ENCODE results near the gene PDE10A.
"Not testable (repeated sequence)": the region's sequence is repeated elsewhere in the genome, so short reads cannot be mapped to it uniquely, and the experiment has no call there.

Gene PDE10A

DNA sequence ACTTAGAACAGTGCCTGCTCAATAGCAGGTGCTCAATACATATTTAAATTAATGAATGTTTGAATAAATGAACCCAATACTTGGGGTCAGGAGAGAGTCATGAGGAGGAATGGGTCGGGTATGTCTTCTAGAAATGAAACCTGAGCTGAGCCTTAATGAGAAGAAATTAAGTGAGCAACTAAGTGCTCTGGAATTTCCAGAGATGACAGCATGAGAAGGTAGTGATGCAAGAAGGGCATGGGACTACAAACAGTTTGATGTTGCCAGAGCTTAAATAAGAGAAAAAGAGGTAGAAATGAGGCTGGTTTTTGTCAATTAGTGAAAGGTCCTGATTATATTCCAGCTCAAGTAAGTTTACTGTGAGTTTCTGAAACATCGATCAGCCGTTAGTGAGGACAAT, 82.9 kb downstream of the PDE10A start:
- no peak for DNase-seq

DNA sequence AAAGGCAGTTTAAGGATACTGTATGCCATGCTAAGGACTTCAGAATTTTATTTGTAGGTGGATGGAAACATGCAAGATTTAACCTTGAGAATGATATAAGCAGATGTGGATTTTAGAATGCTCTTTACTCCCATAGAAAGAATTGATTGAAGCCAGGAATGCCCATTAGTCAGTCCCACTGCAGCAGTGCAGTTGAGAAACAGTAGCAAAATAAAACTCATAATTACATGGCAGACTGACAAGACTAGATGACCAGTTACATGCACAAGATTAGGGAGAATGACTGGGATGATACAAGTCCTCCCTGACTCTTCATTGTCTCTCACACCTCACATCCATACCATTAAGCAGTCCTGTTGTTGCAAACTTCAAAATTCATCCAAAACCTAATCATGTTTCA, 83.9 kb downstream of the PDE10A start:
- no peak for DNase-seq

DNA sequence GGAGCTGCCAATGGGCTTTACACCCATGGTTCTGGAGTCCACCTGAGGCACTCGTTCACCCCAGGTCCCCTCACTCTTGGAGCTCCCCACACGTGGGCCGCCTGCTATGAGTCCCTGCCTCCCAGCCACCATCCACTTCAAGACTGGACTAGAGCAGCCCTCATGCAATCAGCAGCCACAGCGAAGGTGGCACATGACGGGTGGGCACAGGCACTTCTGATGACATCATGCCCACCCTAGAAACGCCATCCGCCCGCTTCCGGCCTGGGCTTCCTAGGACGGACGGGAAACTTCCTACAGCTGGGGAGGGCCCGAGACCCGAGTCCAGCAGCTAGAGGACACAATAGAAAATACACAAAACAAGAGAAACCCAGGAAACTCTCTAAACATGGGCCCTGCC, 85.5 kb downstream of the PDE10A start:
- no peak for DNase-seq

DNA sequence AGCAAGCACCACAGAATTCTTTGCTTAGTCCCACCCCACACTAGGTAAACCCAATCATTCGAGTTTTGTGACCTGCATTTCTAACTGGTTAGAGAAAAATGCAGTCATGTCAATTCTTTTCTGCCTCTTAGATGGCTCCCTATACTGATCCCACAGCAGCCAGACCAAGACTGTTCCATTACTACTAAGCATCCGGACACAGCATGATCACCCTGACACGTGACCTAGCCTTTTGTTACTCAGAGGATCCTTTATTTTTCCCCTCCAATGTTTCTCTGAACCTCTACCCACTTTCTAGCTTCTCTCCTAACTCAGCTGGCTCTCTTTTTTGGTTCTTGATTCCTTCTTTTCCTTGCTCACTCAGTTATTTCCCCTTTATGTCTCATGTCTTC, 87.9 kb downstream of the PDE10A start:
- DNase-seq = no peak

DNA sequence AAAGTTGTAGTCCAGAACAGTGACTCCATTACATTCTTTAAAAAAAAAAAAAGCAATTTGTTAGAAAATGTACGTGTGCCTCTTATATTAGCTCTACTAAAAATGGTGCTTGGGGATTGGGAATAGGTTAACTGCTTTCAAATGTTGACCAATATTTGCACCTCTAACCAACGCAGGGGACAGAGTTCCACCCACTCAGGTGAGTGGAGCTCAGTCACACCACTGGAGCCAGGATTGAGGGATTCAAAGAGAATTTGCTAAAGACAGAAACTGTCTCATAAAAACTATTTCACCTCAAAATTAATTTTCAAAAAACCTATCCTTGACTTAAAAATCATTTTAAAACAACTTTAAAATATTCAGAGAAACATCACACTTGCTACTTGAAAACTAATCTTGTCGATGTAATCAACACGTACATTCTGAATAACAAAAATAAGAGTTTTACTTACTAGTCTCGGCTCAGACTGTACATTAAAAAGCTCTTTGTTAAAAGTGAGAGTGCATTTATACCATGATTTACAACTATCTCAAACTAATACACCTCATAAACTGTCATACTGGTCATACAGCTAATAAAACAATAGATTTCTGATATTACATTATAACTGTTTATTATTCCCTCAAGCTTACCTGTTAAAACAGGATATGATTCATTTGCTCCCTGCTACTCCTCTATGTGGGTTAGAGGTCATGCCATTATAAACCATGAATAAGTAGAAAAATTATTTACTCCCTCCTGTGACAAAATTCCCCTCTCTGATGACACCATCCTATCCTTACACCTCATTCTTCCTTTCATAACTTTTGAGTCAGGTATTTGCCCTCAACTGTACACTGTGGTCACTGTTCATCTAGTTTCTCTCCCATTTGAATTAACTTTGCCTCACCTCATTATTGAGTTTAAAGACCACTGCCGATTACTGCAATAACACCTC, 88.6 kb downstream of the PDE10A start:
- no peak for DNase-seq

DNA sequence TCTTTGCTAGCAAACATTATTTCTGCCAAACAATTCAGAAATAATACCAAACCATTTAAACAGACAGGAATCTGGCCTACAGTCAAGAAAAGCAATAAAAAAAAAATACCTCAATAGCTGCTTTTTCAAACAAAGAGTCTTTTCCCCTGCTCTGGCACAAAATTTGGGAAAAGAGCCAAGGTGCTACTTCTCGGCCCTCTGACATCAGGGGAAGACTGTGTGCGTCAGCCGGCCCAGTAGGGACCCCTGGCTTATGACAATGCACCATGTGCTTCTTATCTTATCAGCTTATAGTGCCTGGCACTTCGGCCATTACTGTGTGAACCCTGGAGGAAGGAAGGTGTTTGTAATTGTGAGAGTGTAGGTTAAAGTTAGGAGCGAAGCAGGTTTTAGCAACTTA, 89.4 kb downstream of the PDE10A start:
- DNase-seq = no peak

DNA sequence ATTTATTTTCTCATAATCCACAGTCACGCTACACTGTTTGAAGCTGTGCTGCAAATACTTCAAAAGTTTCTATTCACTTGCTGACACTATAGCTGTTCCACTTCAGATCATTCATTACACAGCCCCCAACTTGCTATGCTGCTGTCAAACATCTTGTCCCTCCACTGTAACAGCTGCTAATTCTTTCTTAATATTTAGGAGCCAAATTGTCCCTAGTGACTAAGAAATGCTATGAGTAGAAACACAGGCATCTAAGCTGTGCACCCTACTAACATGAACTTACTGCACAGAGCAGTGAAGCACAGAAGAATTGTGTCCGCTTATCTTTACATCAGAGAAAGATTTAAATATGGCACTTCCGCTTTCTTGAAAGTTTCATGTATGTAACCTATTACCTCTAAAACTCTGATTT, 91.3 kb downstream of the PDE10A start:
- no peak for DNase-seq

DNA sequence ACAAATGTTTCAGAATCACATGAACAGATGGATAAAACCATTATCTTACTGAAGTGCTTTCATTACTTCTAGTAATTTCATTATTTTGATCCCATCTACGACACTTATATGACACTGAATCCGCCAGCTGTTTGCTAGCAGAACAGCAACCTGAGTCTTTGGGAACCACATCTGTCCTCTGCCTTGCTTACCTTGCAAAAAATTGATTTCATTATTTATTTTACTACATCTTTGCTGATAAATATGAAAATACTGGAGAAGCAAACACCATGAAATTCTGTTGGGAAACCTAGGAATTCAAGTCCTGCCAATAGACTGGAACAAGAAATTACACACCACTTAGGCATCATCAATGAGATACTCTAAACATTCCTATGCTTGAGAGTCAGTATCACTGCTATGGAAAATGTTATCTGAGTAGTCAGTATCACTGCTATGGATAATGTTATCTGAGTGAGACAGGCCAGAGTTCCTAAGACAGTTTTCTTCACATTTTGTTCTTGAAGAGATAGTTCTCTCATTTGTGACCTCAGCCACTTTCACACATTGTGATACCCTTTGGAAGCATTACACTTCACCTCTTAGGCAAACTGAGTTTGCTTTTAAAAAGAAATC, 91.9 kb downstream of the PDE10A start:
- no peak for DNase-seq

DNA sequence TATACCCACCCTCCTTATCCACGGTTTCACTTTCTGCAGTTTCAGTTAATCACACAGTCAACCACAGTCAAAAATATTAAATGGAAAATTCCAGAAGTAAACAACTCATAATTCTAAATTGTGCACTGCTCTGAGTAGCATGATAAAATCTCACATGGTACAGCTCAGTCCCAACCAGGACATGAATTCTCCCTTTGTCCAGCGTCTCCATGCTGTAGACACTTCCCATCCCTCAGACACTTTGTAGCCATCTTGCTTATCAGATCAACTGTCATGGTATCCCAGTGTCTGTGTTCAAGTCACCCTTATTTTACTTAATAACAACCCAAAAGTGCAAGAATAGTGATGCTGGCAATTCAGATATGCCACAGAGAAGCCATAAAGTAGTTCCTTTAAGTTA, 94.7 kb downstream of the PDE10A start:
- no peak for DNase-seq

DNA sequence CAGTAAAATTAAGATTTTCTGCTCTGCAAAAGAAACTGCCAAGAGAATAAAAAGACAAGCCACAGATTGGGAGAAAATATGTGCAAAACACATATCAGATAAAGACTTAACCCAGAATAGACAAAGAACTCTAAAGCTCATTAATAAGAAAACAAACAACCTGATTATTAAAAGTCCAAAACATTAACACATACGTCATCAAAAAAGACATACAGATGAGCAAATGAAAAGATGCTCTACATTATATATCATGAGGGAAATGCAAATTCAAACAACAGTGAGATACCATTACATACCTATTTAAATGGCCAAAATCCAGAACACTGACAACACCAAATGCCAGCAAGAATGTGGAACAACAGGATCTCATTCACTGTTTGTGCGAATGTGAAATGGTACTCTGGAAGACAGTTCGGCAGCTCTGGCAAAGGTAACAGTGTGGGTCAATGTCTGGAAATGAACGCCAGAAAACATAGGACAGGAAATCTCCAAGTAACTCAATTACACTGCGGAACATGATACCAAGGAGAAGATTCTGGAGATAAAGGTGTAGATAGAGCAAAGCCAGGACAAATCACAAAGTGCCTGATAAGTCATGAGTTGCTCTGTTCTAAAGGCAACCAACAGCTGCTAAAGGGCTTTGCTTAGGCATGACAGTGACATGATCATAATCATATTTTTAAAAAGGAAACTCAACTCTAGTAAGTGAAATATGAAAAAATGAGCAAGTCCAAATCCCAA, 96.8 kb downstream of the PDE10A start:
- DNase-seq = no peak

DNA sequence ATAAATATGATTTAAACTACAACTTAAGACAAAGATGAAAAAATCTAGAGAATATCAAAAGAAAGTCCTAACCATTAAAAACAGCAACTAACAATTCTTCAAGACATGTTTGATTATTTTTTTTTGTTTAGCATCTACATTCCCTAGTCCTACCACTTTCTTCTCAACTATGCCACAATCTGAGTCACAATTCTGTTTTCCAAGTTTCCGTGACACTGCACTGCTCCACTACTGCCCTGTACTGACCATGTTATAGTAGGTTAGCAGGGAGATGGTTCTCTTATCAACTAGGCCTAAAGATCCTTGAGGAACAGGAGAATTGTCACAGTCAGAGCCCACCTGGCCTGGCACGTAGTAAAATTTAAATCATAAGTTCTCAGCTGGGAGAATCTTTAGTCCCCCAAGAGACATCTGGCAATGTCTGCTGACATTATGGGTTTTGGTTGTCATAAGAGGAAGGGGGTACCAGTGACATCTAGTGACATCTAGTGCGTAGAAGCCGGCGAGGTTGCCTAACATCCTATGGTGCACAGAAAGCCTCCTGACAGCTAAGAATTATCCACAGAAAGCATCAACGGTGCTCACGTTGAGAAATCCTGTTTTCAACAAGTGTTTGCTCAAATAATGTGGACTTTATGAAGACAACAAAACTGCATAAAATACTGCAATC, 100.5 kb downstream of the PDE10A start:
- no peak for DNase-seq

DNA sequence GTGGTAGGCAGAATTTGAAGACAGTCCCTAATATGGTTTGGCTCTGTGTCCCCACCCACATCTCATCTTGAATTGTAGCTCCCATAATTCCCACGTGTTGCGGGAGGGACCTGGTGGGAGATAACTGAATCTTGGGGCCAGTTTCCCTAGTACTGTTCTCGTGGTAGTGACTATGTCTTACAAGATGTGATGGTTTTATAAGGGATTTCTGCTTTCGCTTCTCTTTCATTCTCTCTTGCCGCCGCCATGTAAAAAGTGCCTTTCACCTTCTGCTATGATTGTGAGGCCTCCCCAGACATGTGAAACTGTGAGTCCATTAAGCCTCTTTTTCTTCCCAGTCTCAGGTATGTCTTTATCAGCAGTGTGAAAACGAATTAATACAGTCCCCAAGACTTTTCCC, 103.4 kb downstream of the PDE10A start:
- DNase-seq = no peak

DNA sequence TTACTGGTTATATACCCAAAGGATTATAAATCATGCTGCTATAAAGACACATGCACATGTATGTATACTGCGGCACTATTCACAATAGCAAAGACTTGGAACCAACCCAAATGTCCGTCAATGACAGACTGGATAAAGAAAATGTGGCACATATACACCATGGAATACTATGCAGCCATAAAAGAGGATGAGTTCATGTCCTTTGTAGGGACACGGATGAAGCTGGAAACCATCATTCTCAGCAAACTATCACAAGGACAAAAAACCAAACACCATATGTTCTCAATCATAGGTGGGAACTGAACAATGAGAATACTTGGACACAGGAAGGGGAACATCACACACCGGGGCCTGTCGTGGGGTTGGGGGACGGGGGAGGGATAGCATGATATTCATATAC, 104.9 kb downstream of the PDE10A start:
- not testable (repeated sequence) for DNase-seq

DNA sequence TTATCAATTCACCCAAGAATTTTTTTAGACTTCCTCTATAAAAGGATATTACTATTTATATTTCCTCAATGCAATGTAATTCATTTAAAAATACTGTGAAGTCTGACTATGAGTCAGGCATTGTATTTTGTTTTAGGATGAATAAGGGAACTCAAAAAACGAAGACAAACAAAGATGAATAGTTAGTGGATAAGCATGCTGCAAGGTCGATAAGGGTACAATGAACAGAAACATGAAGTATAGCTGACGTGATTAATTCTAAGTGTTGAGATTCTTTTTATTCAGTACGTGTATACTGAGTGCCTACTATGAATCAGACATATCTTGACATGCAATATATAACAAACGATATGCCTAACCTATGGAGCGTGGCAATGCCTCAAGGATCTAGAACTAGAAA, 105.4 kb downstream of the PDE10A start:
- no peak for DNase-seq

DNA sequence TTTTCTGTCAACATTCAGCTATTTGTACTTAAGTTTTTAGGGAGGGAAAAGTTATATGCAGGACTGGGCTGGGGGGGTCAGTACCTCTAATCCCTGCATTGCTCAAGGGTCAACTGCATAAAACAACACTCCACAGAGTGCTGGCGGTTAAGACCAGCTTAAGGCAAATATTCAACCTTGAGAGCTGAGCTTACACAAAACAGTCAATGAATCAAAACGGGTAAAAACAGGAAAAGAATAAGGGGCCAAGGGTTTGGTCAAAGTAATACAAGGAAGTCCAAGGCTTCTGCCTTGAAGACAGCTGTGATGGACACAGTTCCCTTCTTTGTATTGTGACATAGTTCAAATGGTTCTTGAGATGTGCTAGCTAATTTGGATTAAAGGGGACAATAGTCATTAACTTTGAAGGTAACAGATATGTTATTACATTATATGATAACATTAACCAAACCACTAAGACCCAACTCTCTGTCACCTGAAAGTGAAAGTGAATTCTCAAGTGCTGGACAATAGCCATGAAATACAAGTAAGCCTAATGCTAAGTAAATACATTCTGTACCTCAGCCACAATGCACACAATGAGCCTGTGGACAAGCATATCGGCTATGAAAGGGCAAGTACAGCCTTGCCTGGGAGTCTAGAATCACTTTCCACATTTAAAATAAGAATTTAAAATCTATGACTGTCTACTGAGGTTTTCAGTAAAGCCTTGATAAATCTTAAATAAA, 106.8 kb downstream of the PDE10A start:
- DNase-seq = no peak

DNA sequence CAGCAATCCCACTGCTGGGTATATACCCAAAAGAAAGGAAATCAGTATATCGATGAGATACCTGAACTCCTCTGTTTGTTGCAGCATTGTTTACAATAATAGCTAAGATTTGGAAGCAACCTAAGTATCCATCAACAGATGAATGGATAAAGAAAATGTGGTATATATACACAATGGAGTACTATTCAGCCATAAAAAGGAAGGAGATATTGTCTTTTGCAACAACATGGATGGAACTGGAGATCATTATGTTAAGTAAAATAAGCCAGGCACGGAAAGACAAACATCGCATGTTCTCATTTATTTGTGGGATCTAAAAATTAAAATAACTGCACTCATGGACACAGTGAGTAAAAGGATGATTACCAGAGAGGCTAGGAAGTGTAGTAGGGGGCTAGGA, 108.4 kb downstream of the PDE10A start:
- DNase-seq = not testable (repeated sequence)

DNA sequence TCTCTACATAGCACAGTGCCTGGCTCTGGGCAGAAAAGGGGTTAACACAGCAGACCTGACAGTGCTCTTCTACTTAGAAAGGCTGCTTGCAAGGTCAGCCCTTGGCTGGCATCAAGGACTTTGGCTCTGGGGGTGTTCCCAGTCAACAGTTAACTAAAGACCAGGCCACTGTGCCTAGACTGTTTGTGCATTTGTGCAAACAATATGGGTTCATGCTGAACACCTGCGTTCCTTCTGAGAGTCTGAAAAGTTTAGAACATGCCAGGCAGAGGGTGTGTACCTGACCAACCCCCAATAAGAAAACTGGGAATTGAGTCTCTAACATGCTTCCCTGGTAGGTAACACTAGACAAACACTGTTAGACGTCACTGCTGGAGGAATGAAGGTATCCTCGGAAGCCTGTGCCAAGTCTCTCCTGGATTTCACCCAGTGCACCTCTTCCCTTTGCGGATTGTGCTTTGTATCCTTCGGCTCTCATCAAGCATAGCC, 110.7 kb downstream of the PDE10A start:
- no peak for DNase-seq

DNA sequence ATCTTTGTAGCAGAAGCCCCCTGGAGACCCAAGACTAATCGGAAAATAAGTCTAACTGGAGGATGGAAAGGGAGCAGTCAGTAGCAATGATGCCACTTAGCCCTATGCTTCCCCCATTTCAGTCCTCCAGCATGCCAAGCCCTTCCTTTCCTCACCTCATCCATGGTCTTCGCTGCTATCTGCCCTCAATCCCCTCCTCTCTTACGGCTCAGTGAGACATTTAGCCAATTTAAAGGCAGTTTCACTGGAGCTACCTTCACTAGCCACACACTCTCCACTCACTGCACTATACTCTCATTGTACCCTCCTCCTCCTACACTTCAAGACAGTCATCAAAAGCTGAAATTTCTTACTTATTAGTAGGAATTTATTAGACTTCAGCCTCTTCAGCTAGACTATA, 111.2 kb downstream of the PDE10A start:
- no peak for DNase-seq

DNA sequence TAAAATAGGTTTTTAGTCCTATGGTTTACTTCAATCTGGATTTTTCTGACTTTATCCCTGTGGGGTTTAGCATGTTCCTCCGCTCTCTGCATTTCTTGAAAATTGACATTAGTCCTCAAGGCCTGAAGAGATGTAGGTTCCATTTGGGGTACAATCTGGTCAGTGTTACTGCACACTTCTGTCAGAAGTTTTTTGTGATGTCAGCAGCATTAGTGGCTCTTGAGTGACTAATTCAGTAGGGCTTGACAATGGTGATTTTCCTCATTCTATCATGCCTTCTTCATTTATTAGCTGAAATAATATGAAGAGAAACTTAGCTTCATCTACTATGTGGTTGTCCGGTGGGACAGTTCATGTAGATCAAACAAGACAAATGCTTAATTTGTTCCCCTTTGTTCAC, 114.6 kb downstream of the PDE10A start:
- no peak for DNase-seq

DNA sequence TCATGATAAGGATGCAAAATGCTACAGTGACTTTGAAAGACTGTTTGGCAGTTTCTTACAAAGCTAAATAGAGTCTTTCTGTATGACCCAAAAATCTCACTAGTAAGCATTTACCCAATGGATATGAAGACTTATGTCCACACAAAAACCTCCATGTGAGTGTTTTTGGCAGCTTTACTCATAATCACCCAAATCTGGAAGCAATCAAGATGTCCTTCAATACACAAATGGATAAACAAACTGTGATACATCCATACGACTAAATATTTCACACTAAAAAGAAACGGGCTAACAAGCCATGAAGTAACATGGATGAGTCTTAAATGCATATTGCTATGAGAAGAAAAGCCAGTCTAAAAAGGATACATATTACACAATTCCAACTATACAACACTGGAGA, 117.2 kb downstream of the PDE10A start:
- DNase-seq = no peak

DNA sequence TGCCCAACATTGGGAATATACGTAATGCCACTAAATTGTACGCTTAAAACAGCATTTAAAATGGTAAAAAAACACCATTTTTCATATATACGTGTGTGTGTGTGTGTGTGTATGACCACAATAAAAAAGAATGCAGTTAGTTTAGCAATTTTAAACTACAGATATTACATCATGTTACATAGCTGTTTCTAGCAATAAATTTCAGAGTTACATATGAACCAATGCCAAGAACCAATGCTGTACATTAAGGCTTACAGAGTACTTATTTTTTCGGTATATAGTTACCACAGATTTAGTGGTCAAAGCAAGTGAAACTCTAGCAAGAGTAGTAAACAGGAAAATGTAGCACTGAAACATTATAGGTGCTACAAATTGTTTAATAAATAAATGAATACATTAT, 119.3 kb downstream of the PDE10A start:
- no peak for DNase-seq

DNA sequence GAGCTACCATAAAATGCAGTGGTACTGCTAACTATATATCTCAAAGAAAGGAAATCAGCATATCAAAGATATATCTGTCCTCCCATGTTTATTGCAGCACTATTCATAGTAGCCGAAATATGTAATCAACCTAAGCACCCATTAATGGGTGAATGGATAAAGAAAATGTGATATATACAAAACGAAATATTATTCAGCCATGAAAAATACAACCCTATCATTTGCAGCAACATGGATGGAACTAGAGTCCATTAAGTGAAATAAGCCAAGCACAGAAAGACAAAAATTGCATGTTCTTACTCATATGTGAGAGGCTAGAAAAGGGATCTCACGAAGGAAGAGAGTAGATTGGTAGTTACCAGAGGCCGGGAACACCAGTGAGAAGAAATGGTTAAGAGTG, 126.1 kb downstream of the PDE10A start:
- DNase-seq = no peak
